Activated CD4-positive, alpha-beta T cell treated with anti-CD3 and anti-CD28 coated beads for 24 hours (primary cell): Measurements from ENCODE around the gene CEACAM8.
"Not testable (repeated sequence)": the region's sequence is repeated elsewhere in the genome, so short reads cannot be mapped to it uniquely, and the experiment has no call there.

ENCODE experiments used
- DNase-seq, 2 donors: peaks; one replicate each; pipeline ENCODE4 v3.0.0-alpha.2; 2020; ENCODE audit warnings: low read depth in 2 of 2

The CEACAM8 gene

DNA sequence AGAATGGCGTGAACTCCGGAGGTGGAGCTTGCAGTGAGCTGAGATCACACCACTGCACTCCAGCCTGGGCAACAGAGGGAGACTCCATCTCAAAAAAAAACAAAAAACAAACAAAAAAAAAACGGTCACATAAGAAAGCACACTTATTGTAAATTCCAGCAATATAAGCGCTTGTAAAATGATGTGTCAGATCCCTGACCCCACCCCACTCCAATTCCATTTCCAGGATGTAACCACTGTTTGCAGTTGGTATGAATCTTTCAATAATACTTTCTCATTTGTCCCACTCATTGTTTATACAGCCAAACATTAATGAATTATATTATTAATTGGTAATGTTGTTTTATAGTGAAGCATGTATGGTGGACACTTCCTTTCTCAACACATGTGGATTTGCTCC is 50.6 kb downstream of the CEACAM8 start:
- no peak for DNase-seq

DNA sequence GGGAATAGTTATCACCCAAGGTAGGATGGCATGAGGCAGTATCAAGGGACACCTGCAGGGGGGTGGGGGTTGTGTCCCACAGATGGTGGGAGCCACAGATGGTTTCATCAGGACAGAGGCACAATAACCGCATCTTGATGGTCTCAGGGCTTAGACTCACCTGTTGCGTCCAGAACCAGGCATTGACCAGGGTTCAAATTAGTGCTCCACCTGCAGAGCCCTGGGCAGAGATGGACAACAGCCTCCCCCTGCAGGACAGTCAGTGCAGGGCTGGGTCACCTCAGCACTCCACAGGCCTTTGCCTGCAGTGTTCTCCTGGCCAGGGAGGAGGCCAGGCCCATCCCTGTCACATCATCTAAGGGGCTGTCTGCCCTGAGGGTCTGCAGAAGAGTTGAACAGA is 51.9 kb downstream of the CEACAM8 start:
- no peak for DNase-seq

DNA sequence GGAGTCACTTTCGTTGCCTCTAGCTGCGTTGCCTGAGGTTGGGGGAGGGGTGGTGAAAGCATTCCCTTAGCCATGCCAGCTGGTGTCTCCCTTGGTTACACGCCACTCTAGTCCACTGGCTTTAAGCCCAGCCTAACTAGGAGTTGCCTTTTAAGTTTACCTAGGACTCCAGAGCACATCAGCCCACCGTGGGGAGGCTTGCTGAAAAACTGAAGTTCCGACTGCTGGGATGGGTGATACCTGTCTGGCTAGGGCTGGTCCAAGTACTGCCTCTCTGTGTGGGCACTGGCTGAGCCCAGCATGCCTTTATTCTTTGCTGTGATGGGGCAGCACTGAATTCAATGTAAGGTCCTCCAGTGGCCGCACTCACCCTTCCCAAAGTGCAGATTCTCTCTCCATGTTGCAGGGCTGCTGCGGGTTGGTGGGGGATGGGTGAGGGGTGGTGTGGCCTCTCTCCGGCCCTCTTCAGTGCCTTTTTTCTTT is 54.6 kb downstream of the CEACAM8 start:
- no peak for DNase-seq

DNA sequence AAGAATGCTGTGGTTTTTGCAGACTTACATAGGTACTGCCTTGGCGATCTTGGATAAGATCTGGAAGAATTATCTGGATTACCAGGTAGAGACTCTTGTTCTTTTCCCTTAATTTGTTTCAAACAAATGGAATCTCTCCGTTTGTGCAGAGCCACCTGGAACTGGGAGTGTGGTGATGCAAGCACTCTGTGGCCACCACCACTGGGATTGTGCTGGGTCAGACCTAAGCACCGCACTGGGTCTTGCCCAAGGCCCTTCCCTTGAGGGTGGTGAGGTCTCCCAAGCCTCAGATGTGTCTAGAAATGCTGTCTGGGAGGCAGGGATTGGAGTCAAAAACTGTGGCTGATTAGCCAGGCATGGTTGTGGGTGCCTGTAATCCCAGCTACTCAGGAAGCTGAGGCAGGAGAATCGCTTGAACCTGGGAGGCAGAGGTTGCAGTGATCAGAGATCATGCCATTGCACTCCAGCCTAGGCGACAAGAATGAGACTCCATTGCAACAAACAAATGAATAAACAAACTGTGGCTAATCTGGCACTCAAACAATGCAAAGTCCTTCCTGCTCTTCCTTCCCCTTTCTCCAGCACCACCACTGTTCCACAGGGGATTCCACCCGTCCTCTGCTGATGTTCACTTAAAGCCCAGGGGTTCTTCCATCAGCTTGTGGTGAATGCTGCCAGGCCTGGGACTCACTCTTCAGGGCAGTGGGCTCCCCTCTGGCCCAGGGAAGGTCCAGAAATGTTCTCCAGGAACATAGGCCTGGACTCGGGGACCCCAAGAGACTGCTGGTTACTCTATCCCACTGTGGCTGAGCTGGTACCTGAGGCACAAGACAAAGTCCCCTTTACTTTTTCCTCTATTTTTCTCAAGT is 55.6 kb downstream of the CEACAM8 start:
- no peak for DNase-seq

DNA sequence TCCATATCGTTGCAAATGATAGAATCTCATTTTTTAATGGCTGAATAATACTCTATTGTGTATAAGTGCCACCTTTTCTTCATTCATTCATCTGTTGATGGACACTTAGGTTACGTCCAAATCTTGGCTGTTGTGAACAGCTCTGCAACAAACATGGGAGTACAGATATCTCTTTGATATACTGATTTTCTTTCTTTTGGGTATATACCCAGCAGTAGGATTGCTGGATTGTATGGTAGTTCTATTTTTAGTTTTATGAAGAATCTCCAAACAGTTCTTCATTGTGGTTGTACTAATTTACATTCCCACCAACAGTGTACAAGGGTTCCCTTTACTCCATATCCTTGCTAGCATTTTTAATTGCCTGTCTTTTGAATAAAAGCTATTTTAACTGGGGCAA is 59.4 kb downstream of the CEACAM8 start:
- DNase-seq: not testable (repeated sequence)

DNA sequence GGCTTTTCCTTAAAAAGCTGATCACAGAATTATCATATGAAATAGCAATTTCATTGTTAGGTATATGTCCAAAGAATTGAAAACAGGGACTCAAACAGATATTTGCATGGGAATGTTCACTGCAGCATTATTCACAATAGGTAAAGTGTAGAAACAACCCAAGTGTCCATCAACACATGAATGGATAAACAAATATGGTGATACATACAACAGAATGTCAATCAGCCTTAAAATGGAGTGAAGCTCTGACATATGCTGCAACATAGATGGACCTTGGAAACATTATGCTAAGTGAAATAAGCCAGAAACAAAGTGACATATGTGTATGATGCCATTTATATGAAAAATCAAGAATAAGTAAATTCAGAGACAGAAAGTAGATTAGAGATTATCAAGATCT is 60.3 kb downstream of the CEACAM8 start:
- no peak for DNase-seq

DNA sequence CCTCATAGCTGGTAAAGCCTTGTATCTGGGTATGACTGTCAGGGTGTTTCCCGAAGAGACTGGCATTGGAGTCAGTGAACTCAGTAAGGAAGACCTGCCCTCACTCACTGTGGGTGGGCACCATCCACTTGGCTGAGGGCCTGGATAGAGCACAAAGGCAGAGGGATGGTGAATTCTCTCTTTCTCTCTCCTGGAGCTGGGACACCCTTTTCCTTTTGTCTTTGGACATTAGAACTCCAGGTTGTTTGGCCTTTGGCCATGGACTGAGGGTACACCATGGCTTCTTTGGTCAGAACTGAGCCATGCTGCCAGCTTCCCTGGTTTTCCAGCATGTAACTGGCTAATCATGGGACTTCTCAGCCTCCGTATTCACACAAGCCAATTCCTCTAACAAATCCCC is 61.8 kb downstream of the CEACAM8 start:
- no peak for DNase-seq

DNA sequence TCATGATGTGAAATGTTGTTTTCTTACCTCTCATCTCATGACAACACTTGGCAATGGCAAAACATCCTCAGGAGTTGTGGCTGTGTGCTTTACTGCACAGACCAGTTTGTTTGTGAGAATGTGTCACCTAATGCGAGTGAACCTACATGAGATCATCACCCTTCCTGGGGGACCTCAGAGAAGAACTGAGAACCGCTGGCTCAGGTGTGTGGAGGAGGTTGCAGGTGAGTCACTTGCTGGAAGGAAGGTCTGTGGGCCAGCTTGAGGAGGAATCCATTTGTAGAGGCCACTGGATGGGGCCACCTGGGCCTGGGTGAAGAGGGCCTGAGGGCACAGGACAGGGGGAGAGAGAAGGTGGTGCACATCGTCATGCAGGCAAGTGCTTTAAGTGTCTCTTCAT is 63.4 kb downstream of the CEACAM8 start:
- DNase-seq: no peak
